Fibroblast of lung (primary cell): ENCODE measurements around the gene ASPRV1. TPM values are rescaled to one million over a fixed set of nuclear protein-coding genes. Genes with fewer than 3 reads are reported as not detected.
A peak's percentile ranks its signal among the peaks of the same experiment; 100 is the strongest.

Source experiments
- DNase-seq, 2 donors: peaks; one replicate each; pipeline versions ENCODE4 v3.0.0 to v3.0.0-alpha.2; 2010; ENCODE audit warnings: low read depth in 2 of 2
- H2AFZ ChIP-seq: 2 replicates; pipeline ENCODE4 v1.5.1; 2012; ENCODE audit warnings: low read length, control low read depth, inconsistent platforms
- H3K27ac ChIP-seq: 2 replicates; pipeline ENCODE4 v1.5.1; 2011; ENCODE audit warnings: low read length, control low read depth; ENCODE audit not compliant: insufficient read depth
- H3K27me3 ChIP-seq: 2 replicates; pipeline ENCODE4 v1.5.1; 2011; ENCODE audit warnings: mild to moderate bottlenecking, low read length; ENCODE audit not compliant: control insufficient read depth, insufficient read depth
- H3K36me3 ChIP-seq: 2 replicates; pipeline ENCODE4 v1.5.1; 2011; ENCODE audit warnings: low read length; ENCODE audit not compliant: control insufficient read depth, insufficient read depth
- H3K4me1 ChIP-seq: 2 replicates; pipeline ENCODE4 v1.5.1; 2011; ENCODE audit warnings: low read length; ENCODE audit not compliant: control insufficient read depth, insufficient read depth; ENCODE audit errors: extremely low read depth
- H3K4me2 ChIP-seq: 2 replicates; pipeline ENCODE4 v1.5.1; 2011; ENCODE audit warnings: low read length, control low read depth; ENCODE audit not compliant: insufficient read depth; ENCODE audit errors: extremely low read depth
- H3K4me3 ChIP-seq, 4 experiments: fragments of 200-600 bp in 1 of 4; sonication (generic) in 1 of 4; replicated peaks in 1 of 4; 2 replicates each; pipeline ENCODE4 v1.5.1; 2011 to 2016; ENCODE audit warnings: low read length in 4 of 4, low read depth in 3 of 4, mild to moderate bottlenecking in 3 of 4, control low read depth in 2 of 4, inconsistent platforms in 1 of 4, mixed read lengths in 1 of 4; ENCODE audit not compliant: insufficient read depth in 1 of 4; ENCODE audit errors: control extremely low read depth in 1 of 4
- H3K79me2 ChIP-seq: 2 replicates; pipeline ENCODE4 v1.5.1; 2012; ENCODE audit warnings: mild to moderate bottlenecking, low read length, inconsistent platforms; ENCODE audit not compliant: control insufficient read depth, insufficient read depth
- H3K9ac ChIP-seq: 2 replicates; pipeline ENCODE4 v1.5.1; 2011; ENCODE audit warnings: mild to moderate bottlenecking, low read length, control low read depth; ENCODE audit not compliant: insufficient read depth
- H3K9me3 ChIP-seq: 2 replicates; pipeline ENCODE4 v1.5.1; 2012; ENCODE audit warnings: low read depth, low read length; ENCODE audit not compliant: control insufficient read depth, insufficient read depth
- H4K20me1 ChIP-seq: 2 replicates; pipeline ENCODE4 v1.5.1; 2011; ENCODE audit warnings: low read length; ENCODE audit not compliant: control insufficient read depth, insufficient read depth; ENCODE audit errors: extremely low read depth
- EZH2 ChIP-seq: IDR thresholded peaks from 2 replicates; pipeline ENCODE4 v1.5.1; 2012; ENCODE audit warnings: low read length, control low read depth, mild to moderate bottlenecking; ENCODE audit errors: missing control alignments
- polyA plus RNA-seq, 2 donors: library from polyadenylated mRNA; depleted of rRNA in 1 of 2; stranded (reverse) in 1 of 2; unstranded in 1 of 2; fragments of >200 nt; gene quantifications; 2 replicates each; pipeline ENCODE4 v1.2.1, GENCODE V29; 2011 to 2012; ENCODE audit warnings: missing spikeins in 1 of 2
- total RNA-seq: library from RNA; depleted of rRNA; stranded (reverse); fragments of >200 nt; gene quantifications from 2 replicates; pipeline ENCODE4 v1.2.1, GENCODE V29; 2014
- TF ChIP-seq, protein P1 (sequence below), 2 donors: IDR thresholded peaks in 1 of 2; conservative IDR thresholded peaks in 1 of 2; 1 replicate in 1 of 2; 2 replicates in 1 of 2; pipeline ENCODE4 v1.5.1; 2011 to 2012; ENCODE audit warnings: low read length in 2 of 2, control low read depth in 1 of 2, inconsistent platforms in 1 of 2, low read depth in 1 of 2, mild to moderate bottlenecking in 1 of 2

The ASPRV1 gene
- total and polyA plus RNA-seq, 2 donors (not counting 1 experiment from before 2014, with no cell fraction given): 0.08 to 0.33 TPM

DNA sequence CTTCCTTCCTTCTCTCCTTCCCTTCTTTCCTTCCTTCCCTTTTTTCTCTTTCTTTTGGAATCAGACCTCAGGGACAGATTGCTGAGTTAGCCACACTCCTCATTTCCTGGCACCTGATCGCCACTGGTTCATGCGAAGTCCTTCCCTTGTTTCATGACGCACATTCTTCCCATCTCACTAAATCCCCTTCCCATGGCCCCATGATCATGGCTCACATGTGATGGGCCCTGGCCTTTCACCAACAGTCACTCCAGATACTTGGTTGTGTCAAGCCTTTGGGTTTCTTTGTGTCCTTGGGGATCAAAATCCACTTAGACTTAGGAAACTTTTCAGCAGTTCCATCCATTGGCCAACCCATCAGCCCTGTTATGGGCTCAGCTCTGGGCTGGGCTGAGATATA, 23.8 kb upstream of the ASPRV1 start:
- Histone ChIP-seq H3K4me3 (no peak overlapping the region), H3K4me1 (no peaks in the 10 kb centered on the region), H3K79me2 (no peaks in the 10 kb centered on the region), H4K20me1 (no peaks in the 10 kb centered on the region), H2AFZ (no peak overlapping the region), H3K9me3 (no peaks in the 10 kb centered on the region), H3K27ac (no peak overlapping the region), H3K4me2 (no peak overlapping the region), H3K36me3 (no peaks in the 10 kb centered on the region), H3K9ac (no peak overlapping the region), H3K27me3 (no peaks in the 10 kb centered on the region)
- no peak for TF ChIP-seq EZH2
- TF ChIP-seq, protein P1, sequence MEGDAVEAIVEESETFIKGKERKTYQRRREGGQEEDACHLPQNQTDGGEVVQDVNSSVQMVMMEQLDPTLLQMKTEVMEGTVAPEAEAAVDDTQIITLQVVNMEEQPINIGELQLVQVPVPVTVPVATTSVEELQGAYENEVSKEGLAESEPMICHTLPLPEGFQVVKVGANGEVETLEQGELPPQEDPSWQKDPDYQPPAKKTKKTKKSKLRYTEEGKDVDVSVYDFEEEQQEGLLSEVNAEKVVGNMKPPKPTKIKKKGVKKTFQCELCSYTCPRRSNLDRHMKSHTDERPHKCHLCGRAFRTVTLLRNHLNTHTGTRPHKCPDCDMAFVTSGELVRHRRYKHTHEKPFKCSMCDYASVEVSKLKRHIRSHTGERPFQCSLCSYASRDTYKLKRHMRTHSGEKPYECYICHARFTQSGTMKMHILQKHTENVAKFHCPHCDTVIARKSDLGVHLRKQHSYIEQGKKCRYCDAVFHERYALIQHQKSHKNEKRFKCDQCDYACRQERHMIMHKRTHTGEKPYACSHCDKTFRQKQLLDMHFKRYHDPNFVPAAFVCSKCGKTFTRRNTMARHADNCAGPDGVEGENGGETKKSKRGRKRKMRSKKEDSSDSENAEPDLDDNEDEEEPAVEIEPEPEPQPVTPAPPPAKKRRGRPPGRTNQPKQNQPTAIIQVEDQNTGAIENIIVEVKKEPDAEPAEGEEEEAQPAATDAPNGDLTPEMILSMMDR (conservative IDR thresholded peaks at IDR 0.05 in 1 of 2, IDR thresholded peaks at IDR 0.05 in 1 of 2; ENCODE audit: low read depth in 1 of 2, low read length in 2 of 2): no peak
- DNase-seq: no peak

DNA sequence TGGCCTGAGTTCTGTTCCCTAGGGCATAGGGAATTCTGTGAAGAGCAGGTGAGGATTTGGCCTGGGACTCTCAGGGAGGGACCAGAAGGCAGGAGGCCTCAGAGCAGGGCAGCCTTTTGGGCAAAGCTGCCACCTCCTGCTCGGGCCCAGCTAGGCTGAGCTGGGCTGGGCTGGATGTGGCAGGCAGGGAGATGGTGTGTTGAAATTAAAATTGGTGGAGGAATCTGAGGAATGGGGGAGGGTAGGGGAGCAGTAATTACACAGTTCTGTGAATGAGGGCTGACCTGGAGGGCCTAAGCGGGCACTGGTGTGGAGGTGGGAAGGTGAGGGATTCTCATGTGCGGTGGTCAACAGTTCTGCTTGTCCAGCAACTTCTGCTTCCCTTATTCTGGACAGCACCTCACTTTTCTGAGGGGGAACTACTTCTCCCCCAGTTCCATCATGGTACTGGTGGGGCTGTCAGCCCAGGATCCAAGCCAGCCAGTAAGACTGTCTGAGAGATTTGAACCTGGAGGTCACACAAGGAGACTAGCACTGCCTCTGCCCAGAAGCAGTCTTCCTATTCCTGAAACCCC, 22.0 kb upstream of the ASPRV1 start:
- no peak for TF ChIP-seq EZH2
- TF ChIP-seq, protein P1 (conservative IDR thresholded peaks at IDR 0.05 in 1 of 2, IDR thresholded peaks at IDR 0.05 in 1 of 2; ENCODE audit: low read depth in 1 of 2, low read length in 2 of 2): no peak
- Histone ChIP-seq H3K27me3 (no peaks in the 10 kb centered on the region), H2AFZ (no peak overlapping the region), H4K20me1 (no peaks in the 10 kb centered on the region), H3K4me1 (no peaks in the 10 kb centered on the region), H3K79me2 (no peaks in the 10 kb centered on the region), H3K4me2 (no peak overlapping the region), H3K9ac (no peak overlapping the region), H3K9me3 (no peaks in the 10 kb centered on the region), H3K4me3 (no peak overlapping the region), H3K36me3 (no peaks in the 10 kb centered on the region), H3K27ac (no peak overlapping the region)
- DNase-seq: no peak

DNA sequence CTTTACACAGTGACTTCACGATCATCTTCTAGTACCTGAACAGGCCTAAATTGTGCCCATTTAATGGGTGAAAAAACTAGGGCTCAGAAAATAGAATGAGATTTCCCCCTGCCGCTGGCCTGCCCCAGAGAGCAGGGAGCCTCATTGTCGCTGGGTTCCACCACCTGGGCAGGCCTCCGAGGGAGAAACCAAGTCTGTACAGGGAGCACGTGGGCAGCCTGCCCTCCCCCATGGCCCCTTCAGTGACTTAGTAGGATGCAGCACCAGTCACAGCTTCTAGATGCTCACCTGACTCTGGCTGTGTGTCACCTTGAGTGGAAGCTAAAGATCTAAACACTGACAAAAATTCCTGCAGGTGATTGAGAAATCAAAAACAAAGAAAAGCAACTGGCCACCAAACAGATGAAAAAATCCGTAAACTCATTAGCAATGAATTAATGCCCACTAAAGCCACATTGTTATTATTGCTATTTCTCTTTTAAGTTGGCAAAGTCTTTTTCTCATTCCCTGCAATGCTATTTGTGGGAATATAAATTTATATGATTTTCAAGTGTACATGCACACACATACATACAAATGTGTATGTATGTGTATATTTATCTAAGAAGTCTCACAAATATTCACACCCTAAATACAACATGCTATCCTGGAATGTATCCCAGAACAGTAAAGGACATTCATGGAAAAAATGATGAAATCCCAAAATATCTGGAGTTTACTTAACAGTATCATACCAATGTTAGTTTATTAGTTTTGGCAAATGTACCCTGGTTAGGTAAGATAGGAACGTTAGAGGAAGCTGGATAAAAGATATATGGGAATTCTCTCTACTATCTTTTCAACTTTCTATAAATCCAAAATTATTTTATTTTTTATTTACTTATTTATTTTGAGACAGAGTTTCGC, 18.7 kb upstream of the ASPRV1 start:
- Histone ChIP-seq H3K9ac (no peak overlapping the region), H3K4me3 (no peak overlapping the region), H2AFZ (no peak overlapping the region), H3K36me3 (no peaks in the 10 kb centered on the region), H4K20me1 (no peaks in the 10 kb centered on the region), H3K27me3 (no peaks in the 10 kb centered on the region), H3K79me2 (no peaks in the 10 kb centered on the region), H3K4me2 (no peak overlapping the region), H3K27ac (no peak overlapping the region), H3K4me1 (no peaks in the 10 kb centered on the region), H3K9me3 (no peaks in the 10 kb centered on the region)
- TF ChIP-seq, protein P1 (conservative IDR thresholded peaks at IDR 0.05 in 1 of 2, IDR thresholded peaks at IDR 0.05 in 1 of 2; ENCODE audit: low read depth in 1 of 2, low read length in 2 of 2): no peak
- TF ChIP-seq EZH2: no peak
- DNase-seq: peak; percentile 45 to 67
